ENCODE results near the gene AK4. TPM values are rescaled to one million over a fixed set of nuclear protein-coding genes. Genes with fewer than 3 reads are reported as not detected.

The AK4 gene
- total RNA-seq, 4 donors from 2014 or later = 39.6 to 72.7 (median 60.7) TPM

- no peak for ATAC-seq
- H3K4me1 ChIP-seq = peaks cover 0 to 18% (median 0%) of the 10 kb centered on the region in 3 donors
- H3K4me3 ChIP-seq = no peak overlapping the region
- TF ChIP-seq CTCF (IDR thresholded peaks at IDR 0.05) (no peak), EP300 (IDR thresholded peaks at IDR 0.05) (no peak), POLR2AphosphoS5 (IDR thresholded peaks at IDR 0.05) (no peak), POLR2A (IDR thresholded peaks at IDR 0.05) (no peak)
- 85 to 90% methylated on average over 6 of the region's 6 CpGs for WGBS, 2 donors (ENCODE audit: low coverage in 1 of 2)
- no peaks in the 10 kb centered on the region for H3K27me3 ChIP-seq
- no peaks in the 10 kb centered on the region for H3K9me3 ChIP-seq
- H3K27ac ChIP-seq = no peak overlapping the region
- no peaks in the 10 kb centered on the region for H3K36me3 ChIP-seq
Measured at GRCh38 chr1:65211331-65211730, 63.3 kb downstream of the AK4 start.

- WGBS, 2 donors (ENCODE audit: low coverage in 1 of 2) = 62 to 83% methylated on average over 3 to 5 of the region's 5 CpGs
- ATAC-seq = no peak
- H3K36me3 ChIP-seq = peaks cover 0 to under 1% of the 10 kb centered on the region in 2 donors
- peaks cover 0 to 17% (median 0%) of the 10 kb centered on the region in 3 donors for H3K4me1 ChIP-seq
- no peaks in the 10 kb centered on the region for H3K9me3 ChIP-seq
- TF ChIP-seq CTCF (IDR thresholded peaks at IDR 0.05) = no peak
- H3K27ac ChIP-seq = no peak overlapping the region
- H3K27me3 ChIP-seq = no peaks in the 10 kb centered on the region
- no peak overlapping the region for H3K4me3 ChIP-seq
Measured at GRCh38 chr1:65213271-65214023, 65.4 kb downstream of the AK4 start.

GRCh38 chr1:65214340-65215027 lies 66.5 kb downstream of the AK4 start:
- Histone ChIP-seq H3K9me3 (no peaks in the 10 kb centered on the region), H3K27me3 (no peaks in the 10 kb centered on the region), H3K36me3 (peaks cover 0 to 11% of the 10 kb centered on the region in 2 donors), H3K4me3 (no peak overlapping the region), H3K27ac (no peak overlapping the region), H3K4me1 (peaks cover 0 to 7% (median 0%) of the 10 kb centered on the region in 3 donors)
- TF ChIP-seq EP300 (IDR thresholded peaks at IDR 0.05) = no peak
- WGBS, 2 donors (ENCODE audit: low coverage in 1 of 2) = 96% methylated on average over 7 of the region's 9 CpGs
- no peak for ATAC-seq

GRCh38 chr1:65216989-65217388 lies 69.0 kb downstream of the AK4 start:
- Histone ChIP-seq H3K36me3 (peaks cover 0 to 24% of the 10 kb centered on the region in 2 donors), H3K9me3 (no peaks in the 10 kb centered on the region), H3K4me1 (peaks cover 0 to 6% (median 0%) of the 10 kb centered on the region in 3 donors), H3K27me3 (no peaks in the 10 kb centered on the region), H3K4me3 (no peak overlapping the region), H3K27ac (no peak overlapping the region)
- TF ChIP-seq POLR2AphosphoS5 (IDR thresholded peaks at IDR 0.05) = no peak
- TF ChIP-seq POLR2A (IDR thresholded peaks at IDR 0.05) = no peak
- TF ChIP-seq CTCF (IDR thresholded peaks at IDR 0.05) = no peak
- WGBS, 2 donors (ENCODE audit: low coverage in 1 of 2) = 83 to 100% methylated on average over 1 of the region's 1 CpG
- ATAC-seq = no peak

DNA sequence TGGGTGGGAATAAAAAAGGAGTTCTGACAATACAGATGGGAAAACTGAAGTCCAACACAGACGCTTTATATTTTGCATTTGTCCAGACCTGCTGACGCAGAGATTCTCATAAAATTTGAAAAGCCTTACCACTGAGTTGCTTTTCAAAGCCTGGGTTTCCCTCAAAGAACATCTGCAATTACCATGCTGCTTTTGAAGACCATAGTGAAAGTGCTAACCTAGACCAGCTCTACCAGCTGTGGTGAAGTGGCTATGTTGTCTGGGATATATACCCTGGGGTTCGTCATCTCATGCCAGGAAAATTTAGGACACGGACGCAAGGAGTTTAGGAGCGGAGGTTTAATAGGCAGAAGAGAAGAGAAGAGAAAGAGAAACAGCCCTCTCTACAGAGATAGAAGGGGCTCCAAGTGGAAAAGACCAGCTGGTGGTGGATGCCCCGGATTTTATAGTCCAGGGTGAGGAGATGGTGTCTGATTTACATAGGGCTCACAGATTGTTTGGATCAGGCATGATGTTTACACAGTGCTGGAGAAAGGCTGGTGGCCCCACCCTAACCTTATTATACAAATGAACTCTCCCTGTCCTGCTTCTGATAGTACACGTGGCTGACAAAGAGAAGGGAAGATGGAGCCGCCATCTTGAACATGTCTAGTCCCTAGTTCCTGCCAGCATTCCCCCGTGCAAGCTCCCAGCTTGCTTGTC lies 73.8 kb downstream of the AK4 start:
- 33 to 80% methylated on average over 1 to 9 of the region's 10 CpGs for WGBS, 2 donors (ENCODE audit: low coverage in 1 of 2)
- ATAC-seq = no peak
- Histone ChIP-seq H3K4me1 (no peaks in the 10 kb centered on the region), H3K27me3 (no peaks in the 10 kb centered on the region), H3K4me3 (no peak overlapping the region), H3K27ac (no peak overlapping the region), H3K36me3 (peaks cover 3 to 34% of the 10 kb centered on the region in 2 donors), H3K9me3 (no peaks in the 10 kb centered on the region)
- TF ChIP-seq CTCF (IDR thresholded peaks at IDR 0.05) (no peak), EP300 (IDR thresholded peaks at IDR 0.05) (no peak), POLR2A (IDR thresholded peaks at IDR 0.05) (no peak), POLR2AphosphoS5 (IDR thresholded peaks at IDR 0.05) (no peak)

Measured in gastroesophageal sphincter (tissue), 4 donors.